ENCODE results near the gene PCBP3.
"Not testable (repeated sequence)": the region's sequence is repeated elsewhere in the genome, so short reads cannot be mapped to it uniquely, and the experiment has no call there.

Gene PCBP3

DNA sequence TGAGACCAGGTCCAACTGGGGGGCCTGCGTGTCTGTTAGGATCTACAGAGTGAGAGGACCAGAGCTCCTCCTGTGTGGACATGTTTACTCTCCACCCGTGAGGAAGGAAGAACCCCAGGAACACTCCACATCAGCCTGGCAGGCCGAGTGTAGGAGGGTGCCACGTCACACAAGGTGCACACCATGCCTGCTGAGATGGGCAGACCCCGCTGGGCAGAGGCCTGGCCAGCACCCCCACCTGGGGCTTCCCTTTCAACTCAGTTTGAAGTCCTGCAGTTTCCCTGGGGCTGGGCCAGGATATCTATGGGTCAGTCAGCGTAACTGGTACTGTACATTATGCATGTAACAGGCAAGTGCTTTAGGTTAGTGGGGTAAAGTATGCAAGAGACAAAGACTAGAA lies 30.1 kb upstream of the PCBP3 start:
- in situ Hi-C loops (cut with HindIII; ENCODE audit: low sequenced_read_pairs) = no loop called here

DNA sequence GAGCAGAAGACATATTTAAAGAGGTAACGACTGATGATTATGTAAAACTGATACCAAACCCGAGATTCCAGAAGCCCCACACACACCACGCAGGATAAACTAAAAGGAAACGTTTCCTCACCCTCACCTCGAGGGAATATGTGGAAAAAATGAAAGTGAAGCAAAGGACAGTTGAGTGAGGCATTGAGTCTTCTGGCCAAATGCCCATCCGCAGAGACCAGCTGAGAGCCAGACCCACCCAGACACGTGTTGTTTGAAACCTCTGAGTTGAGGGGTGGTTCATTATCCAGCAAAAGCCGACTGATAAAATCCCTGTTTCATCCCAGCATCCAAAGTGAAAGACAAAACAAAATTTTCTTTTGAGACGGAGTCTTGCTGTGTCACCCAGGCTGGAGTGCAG lies 29.6 kb upstream of the PCBP3 start:
- in situ Hi-C loops (cut with HindIII; ENCODE audit: low sequenced_read_pairs) = no loop called here

DNA sequence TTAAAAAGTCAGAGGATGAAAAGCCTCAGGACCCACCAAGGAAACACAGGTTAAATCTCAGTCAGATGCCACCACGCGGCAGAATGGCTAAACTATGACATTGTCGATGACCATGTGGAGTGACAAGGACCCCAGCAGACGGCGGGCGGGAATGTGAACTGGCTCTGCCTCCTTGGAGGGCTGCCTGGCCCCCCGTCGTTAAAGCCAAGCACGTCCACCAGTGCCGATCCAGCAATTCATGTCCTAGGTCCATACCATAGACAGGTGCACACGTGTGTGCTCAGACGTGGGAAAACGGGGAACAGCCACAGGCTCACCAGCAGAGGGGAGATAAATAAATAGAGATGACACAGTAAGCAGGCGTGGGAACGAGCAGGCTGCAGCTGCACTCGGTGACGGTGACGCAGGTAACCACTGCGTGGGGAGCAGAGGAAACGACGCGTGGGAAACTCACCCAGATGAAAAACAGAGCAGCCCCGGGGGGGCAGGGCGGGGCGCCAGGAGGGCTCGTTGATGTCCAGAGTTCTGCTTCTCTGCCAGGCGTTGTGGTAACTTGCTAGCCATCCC lies 28.3 kb upstream of the PCBP3 start:
- in situ Hi-C loops (cut with HindIII; ENCODE audit: low sequenced_read_pairs) = loop anchor here (5.0 kb wide), 1 partner anchor 43 kb away; no protein-coding TSS in a partner anchor

DNA sequence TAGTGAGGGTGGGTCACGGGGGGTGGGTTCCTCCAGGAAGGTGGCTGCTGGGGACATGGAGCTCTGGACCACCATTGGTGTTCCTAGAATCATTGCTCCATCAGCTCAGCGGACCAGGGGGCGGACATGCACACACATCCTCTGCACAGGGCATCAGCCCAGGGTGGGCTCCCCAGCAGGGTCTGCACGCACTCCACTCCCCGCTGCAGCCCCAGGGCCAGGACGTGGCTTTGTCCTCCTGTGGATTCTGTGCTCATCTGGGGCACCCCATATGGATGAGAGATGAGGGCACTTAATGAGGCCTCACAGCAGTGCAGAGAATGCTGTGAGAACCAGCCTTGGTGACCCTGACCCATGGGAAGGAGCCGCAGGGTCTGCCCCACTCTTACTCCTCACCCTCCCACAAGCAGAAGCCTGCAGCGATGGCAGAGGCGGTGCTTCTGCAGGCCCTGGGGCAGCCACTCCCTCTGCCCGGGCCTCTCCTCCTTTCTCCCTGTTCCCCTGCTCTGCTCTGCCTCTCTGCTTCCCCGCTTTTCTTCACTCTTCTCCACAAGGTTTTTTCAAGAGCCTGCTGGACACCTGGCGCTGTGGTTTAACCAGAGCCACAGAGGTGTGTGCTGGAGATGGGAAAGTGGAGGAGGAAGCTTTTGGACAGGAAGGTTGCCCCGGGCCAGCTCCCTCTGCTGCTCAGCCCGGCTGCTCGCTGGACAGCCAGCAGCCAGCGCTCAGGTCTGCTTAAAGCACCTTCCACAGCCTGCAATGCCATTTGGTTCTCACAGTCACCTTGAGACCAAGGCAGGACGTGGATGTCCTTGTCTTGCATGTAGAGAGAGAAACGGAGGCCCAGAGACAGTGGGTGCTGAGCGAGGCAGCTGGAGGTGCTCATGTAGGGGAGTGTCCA lies 26.3 kb upstream of the PCBP3 start:
- in situ Hi-C loops (cut with HindIII; ENCODE audit: low sequenced_read_pairs) = loop anchor here (5.0 kb wide), 1 partner anchor 45 kb away; no protein-coding TSS in a partner anchor

DNA sequence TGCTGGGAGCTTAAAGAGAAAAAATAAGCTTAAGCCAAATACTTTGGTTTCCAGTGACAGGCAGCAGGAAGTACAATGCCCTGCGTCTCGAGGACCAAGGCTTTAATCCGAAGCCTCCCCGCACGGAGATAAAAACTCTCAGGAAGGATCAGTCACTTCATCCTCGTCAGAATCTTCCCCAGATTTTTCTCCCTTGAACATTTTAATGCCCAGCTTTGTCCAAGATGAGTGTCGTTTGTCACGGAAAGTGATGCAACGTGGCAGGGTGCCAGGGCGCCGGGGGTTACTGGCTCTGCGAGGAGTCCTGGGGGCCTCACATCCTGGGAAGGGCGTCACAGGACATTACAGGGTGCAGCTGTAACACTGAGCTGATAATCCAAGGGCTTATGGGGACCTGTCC lies 25.2 kb upstream of the PCBP3 start:
- in situ Hi-C loops (cut with HindIII; ENCODE audit: low sequenced_read_pairs) = loop anchor here (5.0 kb wide), 1 partner anchor 46 kb away; no protein-coding TSS in a partner anchor

DNA sequence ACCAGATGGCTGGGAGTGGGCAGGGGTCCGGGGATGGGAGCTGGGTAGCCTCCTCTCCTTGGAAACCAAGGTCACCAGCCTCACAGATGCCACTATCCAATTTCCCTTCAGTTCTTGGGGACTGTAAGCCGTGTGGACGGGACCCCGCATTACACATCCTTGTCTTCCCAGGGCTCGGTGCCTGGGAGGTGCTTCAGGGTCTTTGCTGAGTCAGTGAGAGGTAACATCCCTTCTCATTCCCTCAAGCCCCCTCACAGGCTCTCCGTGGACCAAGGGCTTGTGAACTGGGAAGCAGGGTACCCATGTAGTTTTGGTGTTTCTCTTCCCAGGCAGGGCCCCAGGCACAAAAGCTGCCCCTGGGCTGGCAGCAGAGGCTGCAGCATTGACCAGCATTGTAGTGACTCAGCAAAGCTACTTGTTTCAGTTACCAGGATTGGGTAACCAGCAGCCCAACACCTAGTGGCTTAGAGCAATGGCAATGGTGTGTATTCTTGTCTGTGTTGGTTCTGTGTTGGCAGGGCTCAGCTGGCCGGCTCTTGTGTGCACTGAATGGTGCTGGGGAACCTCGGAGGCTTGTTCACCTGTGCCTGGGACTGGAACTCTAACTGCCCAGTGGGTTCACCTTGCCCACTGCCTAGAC lies 24.6 kb upstream of the PCBP3 start:
- in situ Hi-C loops (cut with HindIII; ENCODE audit: low sequenced_read_pairs) = loop anchor here (5.0 kb wide), 1 partner anchor 47 kb away; no protein-coding TSS in a partner anchor

DNA sequence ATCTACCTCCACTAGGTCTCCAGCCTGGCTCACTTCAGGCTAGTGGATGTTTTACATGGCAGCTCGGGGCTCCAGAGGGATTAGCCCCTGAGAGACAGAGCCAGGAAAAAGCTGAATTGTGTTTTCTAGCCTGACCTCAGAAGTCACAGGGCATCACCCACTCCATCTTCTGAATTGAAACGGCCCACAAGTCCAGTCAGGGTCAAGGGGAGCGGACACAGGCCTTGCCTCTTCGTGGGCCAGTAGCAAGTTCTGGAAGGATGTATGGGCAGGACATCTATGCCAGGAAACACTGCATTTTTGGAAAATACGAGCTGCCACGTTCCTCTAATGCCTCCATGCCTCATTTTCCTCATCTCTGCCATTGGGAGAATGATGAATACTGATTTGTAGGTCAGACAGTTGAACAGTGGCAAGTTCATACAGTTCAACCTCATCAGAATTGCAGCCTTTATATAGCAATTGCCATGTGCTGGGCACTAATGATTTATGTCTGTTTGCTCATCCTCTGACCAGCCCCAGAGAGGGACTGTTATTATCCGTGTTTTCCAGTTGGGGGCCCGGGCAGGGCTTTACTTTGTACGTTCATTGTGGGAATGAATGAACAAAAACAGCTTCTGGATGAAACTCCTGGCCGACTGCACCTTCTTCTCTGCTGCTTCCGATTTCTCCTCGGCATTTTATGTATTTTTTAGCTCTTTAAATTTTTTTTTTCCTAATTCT lies 23.2 kb upstream of the PCBP3 start:
- in situ Hi-C loops (cut with HindIII; ENCODE audit: low sequenced_read_pairs) = no loop called here

DNA sequence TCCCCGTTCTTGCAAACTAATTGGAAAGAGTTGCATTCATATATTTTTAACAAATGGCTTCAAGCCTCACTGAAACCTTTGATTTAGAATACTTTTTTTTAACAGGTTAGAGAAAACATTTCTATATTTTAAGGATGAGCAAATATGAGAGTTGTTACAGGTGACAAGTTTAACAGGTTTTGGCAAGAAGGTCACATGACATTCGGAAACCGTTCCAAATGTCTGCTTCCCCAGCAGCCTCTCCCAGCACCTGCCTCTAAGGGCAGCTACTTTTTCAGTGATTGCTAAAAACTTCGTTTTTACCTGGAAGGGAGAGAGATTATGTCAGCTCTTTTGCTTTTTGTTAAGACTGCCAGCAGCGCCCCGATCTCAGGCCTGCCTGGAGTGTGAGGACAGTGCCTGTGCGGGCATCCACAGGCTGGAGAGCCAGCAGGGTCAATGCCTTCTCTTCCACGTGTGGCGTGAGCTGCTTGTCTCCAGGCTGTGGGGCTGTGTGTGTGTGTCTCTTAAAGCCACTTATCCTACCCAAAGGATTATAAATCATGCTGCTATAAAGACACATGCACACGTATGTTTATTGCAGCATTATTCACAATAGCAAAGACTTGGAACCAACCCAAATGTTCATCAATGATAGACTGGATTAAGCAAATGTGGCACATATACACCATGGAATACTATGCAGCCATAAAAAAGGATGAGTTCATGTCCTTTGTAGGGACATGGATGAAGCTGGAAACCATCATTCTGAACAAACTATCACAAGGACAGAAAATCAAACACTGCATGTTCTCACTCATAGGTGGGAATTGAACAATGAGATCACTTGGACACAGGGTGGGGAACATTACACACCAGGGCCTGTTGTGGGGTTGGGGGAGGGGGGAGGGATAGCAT lies 21.8 kb upstream of the PCBP3 start:
- in situ Hi-C loops (cut with HindIII; ENCODE audit: low sequenced_read_pairs) = not testable (repeated sequence)

DNA sequence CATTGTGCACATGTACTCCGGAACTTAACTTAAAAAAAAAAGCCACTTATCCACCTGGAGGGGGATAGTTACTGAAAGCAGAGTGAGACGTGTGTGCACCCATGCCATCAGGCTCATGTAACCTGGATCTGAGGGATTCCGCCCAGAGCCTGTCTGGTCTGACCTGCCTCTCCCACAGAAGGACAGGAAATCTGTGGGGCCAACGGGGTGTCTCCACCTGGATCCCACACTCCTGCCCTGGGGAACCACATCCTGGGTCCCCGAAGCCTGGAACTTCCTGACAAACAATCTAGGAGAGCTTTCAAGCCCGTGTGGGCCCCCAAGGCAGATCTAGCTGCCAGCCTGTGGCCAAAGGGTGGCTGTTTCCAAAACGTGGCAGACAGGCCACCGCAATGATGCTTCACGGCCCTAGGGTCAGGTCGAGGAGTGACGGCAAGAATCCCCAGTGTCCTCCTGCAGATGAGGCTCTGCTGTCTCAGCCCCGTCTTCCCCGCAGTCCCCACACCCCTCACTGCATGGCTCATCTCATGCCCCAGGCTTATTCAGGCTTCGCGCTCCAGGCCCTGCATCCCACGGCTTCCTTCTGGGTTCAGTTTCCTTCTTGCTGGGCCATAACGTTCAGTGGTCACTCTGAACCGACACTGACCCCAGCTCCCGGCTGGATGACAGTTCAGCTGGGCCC lies 21.0 kb upstream of the PCBP3 start:
- in situ Hi-C loops (cut with HindIII; ENCODE audit: low sequenced_read_pairs) = no loop called here

DNA sequence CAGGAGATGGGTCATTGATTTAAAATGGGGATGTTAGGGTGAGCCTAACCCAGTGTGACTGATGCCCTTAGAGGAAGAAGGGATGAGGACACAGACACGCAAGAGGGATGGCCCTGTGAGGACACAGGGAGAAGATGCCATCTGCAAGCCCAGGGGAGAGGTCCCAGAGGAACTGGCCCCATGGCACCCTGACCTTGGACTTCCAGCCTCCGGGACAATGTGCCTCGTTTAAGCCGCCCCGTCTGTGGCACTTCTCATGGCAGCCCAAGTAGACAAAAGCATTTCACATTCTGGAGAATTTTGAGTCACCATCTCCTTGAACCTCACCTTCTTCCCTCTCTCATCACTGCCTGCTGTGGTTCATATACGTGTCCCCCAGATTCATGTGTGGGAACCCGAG lies 20.1 kb upstream of the PCBP3 start:
- in situ Hi-C loops (cut with HindIII; ENCODE audit: low sequenced_read_pairs) = no loop called here

DNA sequence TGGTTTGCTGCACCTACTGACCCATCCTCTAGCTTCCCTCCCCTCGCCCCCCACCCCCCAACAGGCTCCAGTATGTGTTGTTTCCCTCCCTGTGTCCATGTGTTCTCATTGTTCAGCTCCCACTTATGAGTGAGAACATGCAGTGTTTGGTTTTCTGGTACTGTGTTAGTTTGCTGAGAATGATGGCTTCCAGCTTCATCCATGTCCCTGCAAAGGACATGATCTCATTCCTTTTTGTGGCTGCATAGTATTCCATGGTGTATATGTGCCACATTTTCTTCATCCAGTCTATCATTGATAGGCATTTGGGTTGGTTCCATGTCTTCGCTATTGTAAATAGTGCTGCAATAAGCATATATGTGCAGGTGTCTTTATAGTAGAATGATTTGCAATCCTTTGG lies 17.4 kb upstream of the PCBP3 start:
- in situ Hi-C loops (cut with HindIII; ENCODE audit: low sequenced_read_pairs) = not testable (repeated sequence)

DNA sequence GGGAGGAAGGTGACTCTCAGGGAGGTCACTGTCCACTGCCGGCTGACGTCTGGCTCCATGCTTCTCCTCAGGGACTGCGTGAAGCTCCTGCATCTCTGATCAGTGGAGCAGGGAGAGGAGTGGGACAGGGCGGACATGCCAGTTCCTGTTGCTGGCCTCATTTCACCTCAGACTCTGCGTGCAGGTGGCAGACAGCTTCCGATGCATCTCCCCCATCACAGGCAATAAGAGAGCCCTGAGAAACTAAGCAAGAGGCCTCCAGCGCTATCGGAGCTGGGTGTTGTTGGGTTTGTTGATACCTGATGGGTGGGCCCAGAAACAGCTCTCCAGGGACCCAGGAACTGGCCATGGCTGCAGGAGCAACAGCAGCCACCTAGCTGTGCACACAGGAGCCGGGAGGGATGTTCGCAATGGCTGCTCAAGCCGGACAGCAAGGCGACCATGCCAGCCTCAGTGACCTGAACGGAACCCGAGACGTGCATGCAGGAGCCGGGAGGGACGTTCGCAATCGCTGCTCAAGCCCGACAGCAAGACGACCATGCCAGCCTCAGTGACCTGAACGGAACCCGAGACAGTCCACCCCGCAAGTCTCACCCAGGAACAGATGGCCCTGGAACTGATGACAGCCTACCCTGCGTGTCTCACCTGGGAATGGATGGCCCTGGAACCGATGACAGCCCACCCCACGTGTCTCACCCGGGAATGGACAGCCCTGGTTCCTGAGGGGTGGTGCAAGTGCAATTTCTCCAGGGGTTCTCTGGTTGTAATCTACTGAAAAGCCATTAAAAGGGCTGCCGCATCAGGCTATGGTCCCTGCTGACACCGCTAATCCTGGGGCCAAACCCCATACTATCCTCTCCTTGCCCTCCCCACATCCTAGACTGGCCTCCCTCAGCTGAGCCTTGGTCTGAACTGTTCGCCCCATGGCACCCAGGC lies 14.2 kb upstream of the PCBP3 start:
- in situ Hi-C loops (cut with HindIII; ENCODE audit: low sequenced_read_pairs) = no loop called here

DNA sequence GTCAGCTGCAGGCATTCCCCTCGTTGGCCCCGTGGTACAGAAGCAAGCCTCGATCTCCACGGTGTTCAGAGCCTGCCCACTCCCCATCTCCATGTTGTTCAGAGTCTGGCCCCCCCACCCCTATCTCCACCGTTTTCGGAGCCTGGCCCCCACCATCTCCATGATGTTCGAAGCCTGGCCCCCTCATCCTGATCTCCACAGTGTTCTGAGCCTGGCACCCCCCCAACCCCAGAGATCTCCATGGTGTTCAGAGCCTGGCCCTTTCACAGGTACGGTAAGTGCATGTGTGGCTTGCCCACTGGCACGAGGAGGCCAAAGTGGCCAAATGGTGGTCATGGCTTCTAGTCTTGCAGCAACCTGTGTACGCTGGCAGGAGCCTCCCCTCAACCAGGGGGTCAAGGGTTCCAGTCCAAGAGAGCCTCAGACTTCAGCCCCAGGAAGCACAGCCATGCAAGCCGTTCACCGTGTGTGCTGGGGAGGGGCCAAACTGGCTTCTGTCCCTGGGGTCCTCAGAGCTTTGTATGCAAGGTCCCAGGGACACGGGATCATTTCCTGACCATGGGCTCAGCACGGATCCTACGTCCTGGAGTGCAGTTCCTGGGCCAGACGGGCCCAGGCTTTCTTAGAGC lies 13.3 kb upstream of the PCBP3 start:
- in situ Hi-C loops (cut with HindIII; ENCODE audit: low sequenced_read_pairs) = no loop called here

DNA sequence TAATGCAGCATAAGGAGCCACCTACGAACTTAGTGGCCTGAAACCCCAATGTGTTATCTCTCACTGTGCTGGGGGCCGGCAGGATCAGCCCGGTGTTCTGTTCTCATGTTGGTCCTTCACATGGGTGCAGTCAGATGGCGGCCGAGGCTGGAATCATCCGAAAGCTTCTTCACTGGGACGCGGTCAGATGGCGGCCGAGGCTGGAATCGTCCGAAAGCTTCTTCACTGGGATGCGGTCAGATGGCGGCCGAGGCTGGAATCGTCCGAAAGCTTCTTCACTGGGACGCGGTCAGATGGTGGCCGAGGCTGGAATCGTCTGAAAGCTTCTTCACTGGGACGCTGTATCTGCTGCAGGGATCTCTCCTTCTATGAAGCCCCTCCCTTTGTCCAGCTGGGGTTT lies 12.6 kb upstream of the PCBP3 start:
- in situ Hi-C loops (cut with HindIII; ENCODE audit: low sequenced_read_pairs) = no loop called here

DNA sequence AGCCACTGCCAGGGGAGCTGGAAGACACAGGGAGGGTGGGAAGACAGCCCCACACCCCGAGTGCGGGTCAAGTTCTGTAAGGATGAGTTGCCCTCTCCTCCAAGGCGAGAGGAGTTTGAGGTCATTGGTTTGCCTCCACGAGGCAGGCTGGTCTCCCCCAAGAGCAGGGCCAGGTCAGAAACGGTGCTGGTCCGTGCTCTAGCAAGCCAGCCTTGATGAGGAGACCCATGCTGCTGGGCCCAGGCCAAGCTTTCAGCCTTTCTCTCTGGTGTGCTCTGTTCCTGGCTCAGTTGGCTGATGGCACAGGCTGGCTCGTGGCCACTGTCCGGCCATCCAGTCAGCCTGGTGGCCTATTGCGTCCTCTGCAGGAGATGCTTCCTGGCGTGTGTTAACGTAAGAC lies 12.0 kb upstream of the PCBP3 start:
- in situ Hi-C loops (cut with HindIII; ENCODE audit: low sequenced_read_pairs) = no loop called here

DNA sequence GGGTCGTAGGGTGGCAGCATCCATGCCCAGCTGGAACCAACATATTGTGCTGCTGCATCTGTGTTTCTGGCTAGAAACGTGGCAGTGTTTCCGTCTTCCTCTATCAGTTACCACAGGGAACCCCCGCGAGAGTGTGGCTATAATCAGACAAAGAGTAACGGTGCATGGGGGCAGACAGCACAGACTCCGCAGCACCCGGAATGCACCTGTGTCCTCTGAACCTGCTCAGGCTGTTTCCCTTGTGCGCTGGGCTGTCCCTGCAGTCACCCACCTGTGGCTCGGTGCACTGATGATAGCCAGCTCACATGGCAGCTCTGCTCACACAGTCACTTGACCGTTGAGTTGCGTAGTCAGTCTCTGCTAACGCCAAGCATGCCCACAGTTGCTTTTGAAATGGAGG lies 11.4 kb upstream of the PCBP3 start:
- in situ Hi-C loops (cut with HindIII; ENCODE audit: low sequenced_read_pairs) = no loop called here

DNA sequence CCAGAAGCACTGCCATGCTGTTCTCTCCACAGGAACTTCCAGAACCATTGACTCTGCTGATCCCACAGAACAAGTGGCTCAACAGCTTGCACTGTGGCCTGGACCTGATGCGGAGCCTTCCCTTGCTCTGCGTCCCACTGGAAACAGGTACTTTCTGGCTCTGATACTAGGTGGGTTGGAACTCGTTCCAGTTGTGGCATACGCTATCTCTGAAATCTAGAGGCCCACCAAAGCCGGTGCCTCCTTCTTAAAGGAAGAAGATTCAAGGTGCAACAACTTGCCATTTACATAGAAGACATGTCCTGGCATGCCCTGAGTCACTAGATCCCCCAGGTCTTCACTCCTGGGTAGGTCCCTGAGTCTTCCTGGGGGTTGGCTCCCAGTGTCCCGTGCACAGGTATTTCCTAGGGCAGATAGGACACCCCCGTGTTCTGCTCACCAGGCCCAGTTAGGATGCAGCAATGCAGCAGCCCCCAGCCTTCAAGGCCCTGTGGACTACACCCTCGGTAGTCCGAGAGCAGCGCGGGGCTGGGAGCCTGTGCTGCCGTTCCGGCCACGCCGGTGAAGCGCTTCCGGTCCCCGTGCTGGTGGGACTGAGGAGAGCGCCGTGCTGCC lies 10.8 kb upstream of the PCBP3 start:
- in situ Hi-C loops (cut with HindIII; ENCODE audit: low sequenced_read_pairs) = no loop called here

All from endothelial cell of hepatic sinusoid (primary cell).